ENCODE measurements around the gene HRH4.

The HRH4 gene

DNA sequence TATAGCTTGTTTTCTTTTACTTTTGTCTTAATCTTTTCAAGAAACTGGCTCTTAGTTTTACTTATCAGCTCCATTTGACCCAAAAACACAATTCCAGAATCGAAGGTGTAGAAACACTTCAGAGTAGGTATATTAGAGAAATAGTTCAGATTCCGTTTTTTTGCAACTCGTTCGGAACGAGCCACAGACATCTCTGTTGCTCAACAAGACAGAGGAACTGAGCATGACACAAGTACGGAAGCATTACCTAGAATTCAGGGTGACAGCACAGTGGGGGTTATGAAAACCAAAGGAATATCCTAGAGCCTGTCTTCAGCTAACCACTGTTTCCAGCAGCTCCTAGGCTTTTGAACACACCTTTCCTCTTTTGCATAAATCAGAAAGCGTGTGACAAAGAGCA lies 5.0 kb downstream of the HRH4 start:
- H3K27ac ChIP-seq: no peak overlapping the region
- TF ChIP-seq CTCF (IDR thresholded peaks at IDR 0.05) (no peak), ZFX (IDR thresholded peaks at IDR 0.05; ENCODE audit: borderline replicate concordance) (no peak)

GRCh38 chr18:24466771-24467170 lies 6.3 kb downstream of the HRH4 start:
- TF ChIP-seq CTCF (IDR thresholded peaks at IDR 0.05) (no peak), ZFX (IDR thresholded peaks at IDR 0.05; ENCODE audit: borderline replicate concordance) (no peak)
- no peak overlapping the region for H3K27ac ChIP-seq

DNA sequence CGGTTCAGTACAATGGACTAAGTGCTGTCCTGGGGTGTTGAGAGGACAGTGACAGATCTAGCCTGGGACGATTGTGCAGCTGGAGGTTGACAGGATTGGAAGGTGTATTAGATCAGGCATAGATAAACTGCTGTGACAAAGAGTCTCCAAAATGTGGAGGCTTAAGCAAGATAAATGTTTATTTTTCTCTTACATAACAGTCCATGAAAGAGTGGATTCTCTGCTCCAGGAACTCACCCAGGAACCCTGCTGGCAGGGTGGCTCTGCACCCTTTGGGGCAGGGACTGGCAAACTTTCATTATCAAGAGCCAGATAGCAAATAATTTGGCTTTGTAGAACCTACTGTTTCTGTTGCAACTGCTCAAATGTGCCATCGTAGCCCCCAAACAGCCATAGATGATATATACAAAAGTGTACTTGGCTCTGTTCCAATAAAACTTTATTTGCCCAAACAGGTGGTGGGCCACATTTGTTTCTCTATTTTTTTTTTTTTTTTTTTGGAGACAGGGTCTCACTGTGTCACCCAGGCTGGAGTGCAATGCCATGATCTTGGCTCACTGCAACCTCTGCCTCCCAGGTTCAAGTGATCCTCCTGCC lies 9.7 kb downstream of the HRH4 start:
- no peak overlapping the region for H3K27ac ChIP-seq
- TF ChIP-seq ZFX (IDR thresholded peaks at IDR 0.05; ENCODE audit: borderline replicate concordance): no peak
- TF ChIP-seq CTCF (IDR thresholded peaks at IDR 0.05): no peak

DNA sequence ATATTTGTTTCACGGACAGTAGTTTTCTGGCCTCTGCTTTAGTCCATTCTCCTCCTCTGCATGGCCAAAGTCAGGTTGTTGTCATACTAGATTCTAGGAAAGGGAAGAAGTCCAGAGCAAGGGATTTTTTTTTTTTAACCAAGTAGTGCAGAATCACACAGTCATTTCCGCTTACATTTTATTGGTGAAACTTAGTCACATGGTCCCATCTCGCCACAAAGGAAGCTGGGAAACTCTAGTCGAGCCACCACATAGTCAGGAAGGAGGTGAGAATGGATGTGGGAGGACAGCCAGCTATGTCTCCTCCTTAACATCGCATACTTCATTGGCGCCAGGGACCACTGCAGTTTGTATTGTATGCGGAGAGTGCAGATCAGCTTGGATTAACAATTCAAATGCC lies 10.4 kb downstream of the HRH4 start:
- TF ChIP-seq ZFX (IDR thresholded peaks at IDR 0.05; ENCODE audit: borderline replicate concordance) (no peak), CTCF (IDR thresholded peaks at IDR 0.05) (no peak)
- H3K27ac ChIP-seq: no peak overlapping the region

DNA sequence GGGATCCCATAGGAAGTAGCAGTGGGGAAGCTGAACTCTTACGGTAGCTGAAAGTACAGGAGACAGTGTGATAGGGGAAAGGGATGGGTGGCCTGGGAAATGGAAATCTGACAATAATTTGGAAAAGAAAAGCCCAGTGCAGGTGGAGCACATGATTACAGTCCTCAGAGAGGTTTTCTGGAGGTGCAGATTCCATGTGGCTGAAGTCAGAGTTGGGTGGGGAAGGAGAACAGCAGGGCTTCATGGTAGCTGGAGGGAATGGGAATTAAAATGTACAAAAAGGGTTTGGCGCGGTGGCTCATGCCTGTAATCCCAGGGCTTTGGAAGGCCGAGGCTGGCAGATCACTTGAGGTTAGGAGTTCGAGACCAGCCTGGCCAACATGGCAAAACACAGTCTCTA lies 12.2 kb downstream of the HRH4 start:
- TF ChIP-seq ZFX (IDR thresholded peaks at IDR 0.05; ENCODE audit: borderline replicate concordance): no peak
- H3K27ac ChIP-seq: no peak overlapping the region

- no peak overlapping the region for H3K27ac ChIP-seq
- TF ChIP-seq ZFX (IDR thresholded peaks at IDR 0.05; ENCODE audit: borderline replicate concordance) (no peak), CTCF (IDR thresholded peaks at IDR 0.05) (no peak)
Observed at GRCh38 chr18:24474406-24474805, 14.0 kb downstream of the HRH4 start.

GRCh38 chr18:24475926-24476589 lies 15.6 kb downstream of the HRH4 start:
- no peak overlapping the region for H3K27ac ChIP-seq
- TF ChIP-seq ZFX (IDR thresholded peaks at IDR 0.05; ENCODE audit: borderline replicate concordance) (no peak), CTCF (IDR thresholded peaks at IDR 0.05) (no peak)
